ENCODE measurements around the gene ASB2.

Gene ASB2, protein sequence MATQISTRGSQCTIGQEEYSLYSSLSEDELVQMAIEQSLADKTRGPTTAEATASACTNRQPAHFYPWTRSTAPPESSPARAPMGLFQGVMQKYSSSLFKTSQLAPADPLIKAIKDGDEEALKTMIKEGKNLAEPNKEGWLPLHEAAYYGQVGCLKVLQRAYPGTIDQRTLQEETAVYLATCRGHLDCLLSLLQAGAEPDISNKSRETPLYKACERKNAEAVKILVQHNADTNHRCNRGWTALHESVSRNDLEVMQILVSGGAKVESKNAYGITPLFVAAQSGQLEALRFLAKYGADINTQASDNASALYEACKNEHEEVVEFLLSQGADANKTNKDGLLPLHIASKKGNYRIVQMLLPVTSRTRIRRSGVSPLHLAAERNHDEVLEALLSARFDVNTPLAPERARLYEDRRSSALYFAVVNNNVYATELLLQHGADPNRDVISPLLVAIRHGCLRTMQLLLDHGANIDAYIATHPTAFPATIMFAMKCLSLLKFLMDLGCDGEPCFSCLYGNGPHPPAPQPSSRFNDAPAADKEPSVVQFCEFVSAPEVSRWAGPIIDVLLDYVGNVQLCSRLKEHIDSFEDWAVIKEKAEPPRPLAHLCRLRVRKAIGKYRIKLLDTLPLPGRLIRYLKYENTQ

DNA sequence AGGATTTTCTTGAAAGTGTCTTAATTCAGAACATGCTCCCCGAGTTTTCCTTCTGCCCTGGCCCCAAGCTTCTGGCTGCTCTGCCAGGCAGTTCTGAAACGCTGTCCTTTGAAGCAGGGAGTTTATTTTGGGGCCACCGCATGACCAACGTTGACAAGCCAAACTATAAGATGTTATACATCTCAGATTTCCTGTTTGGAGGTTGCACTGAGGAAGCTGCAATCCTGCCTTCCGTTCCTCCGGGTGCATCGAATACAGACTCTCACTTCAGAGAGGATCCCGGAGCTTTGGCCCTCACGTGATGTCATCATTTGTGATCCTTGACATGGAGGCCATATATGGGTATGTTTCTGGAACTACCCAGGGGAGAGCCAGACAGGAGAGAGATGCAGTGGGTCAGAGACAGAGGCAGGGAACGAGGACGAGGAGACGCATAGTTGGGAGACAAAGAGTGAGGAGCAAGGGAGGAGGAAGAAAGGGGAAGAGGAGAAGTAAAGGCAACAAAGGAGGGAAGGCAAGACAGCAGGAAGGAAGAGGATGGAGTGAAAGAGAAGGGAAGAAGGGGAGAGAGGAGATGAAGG lies at the start of gene ASB2:
Gene ASB2, minus strand, starts transcription at position 94 of the 581 bp plus-strand sequence. CDS start 12,031 bp downstream, outside the sequence.
- DNase-seq: no peak

DNA sequence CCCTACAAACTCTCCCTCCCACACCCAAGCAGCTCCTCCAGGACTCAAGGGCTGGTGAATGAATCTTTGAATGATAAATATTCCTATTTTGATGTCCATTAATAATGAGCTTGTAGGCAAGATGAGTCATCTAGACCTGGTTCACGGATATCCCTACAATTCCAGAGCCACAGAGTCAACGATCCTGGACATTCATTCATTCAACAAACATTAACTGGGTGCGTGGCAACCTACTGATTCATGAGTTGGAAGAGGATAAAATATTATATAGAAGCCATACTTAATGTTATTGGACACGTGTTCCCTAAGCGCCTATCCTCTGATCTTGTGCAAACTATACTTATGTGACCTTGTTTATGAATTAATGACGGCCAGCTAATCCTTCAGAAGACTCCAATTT lies 49.4 kb upstream of the ASB2 start:
- no peak for DNase-seq

DNA sequence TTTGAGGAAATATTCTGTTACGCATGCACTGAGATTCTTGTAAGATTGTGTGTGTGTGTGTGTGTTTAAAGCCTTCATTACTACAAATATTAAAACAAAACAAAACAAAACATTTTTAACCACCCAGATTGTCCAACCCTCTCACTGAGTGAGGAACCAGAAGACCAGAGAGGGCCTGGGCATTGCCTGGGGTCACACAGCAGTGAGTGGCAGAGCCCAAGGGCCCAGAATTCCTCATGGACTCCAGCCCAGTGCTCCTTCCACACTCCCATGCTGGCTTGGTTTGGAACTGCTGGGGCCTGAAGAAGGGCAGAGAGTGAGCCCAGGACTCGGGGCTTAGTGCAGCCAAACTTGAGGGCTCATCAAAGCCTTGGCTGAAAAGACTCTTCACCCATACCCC lies 48.2 kb upstream of the ASB2 start:
- DNase-seq: no peak

DNA sequence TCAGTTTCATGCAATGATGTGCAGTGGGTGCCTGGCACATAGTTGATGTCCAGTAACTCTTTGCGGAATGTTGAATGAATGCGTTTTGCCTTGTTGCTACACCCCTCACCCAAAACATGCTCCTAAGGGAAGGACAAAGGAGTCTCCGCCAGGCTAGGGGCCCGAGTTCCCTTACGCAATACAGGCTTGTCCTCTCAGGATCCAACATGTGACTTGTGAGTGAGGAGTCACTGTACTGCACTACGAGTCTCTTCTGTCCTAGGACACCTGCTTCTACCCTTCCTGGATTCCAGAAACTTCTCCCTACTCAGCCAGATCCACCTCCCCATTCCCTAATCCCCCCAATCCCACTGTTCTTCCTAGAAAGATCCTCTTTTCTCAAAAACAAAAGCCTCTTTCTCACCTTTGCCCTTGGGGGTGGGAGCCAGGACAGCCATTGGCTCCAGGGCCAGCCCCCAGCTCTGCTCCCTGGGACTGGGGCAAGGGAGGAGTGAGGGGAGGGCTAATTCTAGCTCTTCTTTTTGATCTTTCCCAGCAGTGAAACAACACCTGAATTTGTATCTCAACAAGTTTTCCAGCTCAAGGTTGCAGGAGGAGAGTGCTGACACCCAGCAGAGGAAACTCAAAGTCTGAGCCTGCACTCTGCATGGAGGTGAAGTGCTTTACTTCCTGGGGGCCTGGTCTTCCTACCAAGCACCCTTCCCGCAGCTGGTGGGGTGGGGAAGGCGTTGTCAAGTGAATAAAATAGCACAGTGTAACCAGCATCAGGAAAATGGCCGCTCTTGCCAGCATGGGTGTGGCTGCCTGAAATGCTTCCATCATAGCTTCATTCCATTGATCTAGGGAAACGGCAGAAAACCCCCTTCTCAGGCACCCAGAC lies 46.4 kb upstream of the ASB2 start:
- no peak for DNase-seq

DNA sequence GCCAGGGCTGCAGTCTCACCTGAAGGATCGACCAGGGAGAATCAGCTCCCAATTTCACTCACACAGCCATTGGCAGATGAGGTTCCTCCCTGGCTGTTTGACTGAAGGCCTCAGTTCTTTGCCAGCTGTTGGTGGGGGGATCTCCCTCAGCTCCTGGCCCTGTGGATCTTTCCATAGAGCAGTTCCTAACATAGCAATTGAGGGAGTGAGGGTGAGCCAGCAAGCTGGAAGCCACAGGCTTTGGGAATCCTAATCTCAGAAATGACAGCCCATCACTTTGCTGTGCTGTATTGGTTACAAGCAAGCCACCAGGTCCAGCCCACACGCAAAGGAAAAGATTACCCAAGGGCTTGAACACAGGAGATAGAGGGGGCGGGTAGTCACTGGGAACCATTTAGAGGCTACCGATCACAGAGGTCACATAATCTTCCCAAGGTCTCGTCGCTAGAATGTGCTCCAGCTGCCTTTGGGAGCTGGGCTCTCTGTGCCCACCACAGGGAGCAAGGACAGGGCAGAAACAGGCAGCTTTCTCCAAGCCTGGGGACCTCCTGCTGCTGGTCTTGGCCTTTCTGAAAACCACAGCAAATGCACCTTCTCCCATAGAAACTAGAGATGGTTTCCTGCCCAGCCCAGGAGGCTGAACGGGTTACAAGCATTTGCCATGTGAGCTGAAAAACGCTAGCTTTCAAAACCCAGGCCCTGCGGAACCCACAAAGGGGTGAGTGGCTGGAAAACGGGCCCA lies 45.2 kb upstream of the ASB2 start:
- DNase-seq: peak; percentile 27

DNA sequence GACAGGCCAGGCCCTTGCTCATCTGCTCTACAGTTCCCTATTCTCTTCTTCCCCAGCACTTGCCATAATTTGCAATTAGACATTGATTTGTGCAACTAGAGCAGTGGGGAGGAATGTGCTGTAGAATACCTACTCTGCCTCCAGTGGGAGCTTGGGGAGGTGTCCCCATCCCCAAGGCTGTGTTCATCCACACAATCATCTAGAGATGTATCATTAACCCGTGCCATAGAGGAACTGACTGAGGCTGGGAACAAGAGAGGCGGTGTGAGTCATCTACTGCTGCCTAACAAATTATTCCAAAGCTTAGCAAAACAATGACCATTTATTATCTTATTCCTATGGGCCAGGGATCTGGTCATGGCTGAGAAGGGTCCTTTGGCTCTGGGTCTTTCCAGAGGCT lies 44.6 kb upstream of the ASB2 start:
- no peak for DNase-seq

DNA sequence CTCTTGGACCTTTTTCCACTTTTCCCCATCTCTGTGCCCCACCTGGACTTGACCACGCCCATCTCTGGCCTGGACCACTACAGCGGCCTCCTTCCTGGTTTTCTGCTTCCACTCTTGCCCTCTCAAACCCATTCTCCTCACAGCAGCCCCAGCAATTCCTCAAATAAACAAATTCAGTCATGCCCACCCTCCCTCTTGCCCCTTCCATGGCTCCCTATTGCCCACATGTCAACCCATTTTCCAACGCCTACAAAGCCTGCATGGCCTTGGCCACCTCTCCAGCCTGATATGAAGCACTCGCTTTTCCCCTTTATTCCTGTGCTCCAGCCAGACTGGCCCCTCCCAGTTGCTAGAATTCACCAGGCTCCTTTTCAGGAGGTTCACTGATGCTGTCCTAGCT lies 43.9 kb upstream of the ASB2 start:
- no peak for DNase-seq

DNA sequence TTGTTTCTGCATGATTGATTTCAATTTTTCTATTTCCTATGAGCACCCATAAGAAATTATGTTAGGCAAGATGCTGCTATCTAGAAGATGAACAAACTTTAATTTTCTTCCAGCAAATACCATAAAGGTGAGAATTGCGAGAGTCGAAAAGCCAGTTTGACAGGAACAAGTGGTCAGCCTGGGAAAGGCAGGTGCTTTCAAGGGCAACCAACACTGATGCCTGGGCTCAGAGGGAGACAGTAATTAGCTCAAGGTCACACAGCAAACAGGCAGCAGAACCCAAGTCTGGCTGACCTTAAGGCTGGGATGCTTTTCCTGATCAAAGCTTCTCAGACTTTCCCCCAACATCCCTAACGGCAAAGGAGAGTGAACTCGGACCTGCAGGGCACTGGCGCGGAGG lies 43.0 kb upstream of the ASB2 start:
- no peak for DNase-seq

DNA sequence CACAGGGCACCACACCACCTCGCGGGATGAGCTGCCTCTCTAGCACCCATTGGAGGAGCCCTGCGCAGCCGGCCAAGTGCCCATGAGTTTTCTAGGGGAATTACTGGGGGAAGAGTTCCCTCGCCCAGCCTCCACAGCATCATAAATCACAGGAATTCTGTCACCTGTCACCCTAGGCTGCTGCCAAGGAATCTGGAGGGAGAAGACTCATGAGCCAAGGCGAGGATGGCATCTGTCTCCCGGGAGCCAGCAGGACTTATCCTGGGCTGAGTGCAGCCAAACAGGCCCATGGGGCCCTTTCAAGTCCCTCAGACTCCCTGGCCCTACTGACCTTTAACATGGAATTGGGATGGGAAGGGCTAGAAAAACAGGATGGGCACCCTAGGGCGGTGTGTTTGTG lies 41.9 kb upstream of the ASB2 start:
- DNase-seq: no peak

DNA sequence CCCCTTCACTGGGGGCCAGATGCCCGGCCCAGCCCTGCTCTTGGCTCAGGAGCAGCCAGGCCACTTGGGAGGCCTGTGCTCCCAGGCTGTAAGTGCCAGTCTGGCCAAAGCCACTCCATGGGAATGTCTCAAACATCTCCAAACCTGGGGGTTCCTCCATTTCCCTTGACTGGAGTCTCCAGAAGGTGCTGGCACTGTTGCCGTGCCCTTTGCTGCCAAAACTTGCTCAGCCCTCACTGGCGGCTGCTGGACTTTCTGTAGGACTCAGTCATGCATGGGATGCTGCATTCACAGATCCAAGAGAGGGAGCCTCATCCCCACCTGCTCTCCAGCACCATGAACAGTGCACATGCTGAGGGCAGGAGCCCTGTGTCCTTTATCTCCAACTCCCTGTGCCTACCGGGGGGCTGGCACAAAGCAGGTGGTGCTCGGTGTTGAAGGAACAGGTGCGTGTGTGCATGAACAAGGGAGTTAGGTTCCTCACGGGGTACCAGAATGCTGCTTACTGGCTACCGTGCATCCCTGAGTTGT lies 40.1 kb upstream of the ASB2 start:
- DNase-seq: no peak

DNA sequence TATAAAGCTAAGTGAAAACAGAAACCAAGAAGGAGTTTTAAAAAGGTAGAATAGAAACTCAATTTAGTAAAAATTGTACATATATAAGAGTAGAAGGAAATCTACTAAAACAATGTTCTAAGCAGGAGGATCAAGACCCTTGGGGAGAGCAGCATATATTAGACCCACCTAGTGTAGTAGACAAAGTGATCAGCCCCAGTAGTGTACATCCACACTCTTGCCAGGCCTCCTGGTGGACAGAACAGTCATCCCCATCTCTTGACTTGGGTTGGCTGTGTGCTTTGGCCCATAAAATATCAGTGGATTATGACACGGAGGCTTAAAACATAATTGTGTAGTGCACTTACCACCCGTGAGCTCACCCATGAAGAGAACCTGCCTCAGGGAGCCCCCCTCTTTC lies 38.9 kb upstream of the ASB2 start:
- DNase-seq: no peak

DNA sequence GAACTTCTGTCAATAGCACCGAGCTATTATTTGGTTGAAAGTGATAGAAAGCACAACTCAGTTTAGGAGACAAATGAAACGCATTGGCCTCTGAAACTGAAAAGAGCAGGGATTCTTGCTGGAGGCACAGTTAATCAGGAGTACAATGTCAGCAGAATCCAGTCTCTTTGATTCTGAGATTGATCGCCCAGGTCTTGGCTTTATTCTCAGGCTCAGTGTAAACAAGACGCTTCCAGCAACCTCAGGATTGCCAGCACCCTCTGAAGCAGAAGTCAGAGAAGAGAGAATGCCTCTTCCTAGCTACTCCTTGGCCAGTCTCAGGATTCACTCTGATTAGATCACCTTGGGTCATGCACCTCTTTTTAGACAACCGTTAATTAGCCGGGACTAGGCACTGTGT lies 38.0 kb upstream of the ASB2 start:
- DNase-seq: no peak

DNA sequence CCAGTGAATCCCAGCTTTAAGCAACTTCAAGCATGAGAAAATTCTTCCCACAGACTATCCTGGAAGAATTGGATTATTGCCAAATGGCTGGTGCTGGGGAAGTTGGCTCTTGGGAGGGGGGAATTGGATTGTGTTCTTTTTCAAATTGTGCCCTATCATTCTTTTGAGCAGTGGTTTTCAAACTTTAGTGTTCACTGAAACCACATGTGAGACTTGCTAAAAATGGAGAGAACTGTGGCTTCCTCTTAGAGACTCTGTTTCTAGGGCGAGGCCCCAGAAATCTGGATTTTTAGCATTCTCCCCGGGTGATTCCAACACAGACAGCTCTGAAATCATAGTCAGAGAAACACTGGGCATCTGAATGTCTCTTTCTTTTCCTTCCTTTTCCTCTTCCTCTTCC lies 35.4 kb upstream of the ASB2 start:
- DNase-seq: no peak

DNA sequence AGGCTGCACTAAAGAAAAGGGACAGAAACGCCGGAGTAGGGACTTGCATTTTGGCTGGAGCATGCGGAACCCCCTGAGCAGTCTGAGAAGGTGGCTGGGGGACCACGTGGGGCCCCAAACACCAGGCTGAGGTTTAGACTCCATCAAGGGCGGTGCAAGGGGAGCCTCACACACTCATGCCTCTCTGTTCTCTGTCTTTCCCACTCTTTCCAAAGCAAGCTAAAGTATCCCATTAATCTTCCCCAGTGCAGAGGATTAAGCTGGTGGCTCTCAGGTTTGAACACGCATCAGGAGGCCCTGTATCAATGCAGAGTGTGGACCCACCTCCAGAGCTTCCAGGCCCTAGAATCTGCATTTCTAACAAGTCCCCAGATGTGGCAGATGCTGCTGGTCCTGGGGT lies 34.3 kb upstream of the ASB2 start:
- no peak for DNase-seq

DNA sequence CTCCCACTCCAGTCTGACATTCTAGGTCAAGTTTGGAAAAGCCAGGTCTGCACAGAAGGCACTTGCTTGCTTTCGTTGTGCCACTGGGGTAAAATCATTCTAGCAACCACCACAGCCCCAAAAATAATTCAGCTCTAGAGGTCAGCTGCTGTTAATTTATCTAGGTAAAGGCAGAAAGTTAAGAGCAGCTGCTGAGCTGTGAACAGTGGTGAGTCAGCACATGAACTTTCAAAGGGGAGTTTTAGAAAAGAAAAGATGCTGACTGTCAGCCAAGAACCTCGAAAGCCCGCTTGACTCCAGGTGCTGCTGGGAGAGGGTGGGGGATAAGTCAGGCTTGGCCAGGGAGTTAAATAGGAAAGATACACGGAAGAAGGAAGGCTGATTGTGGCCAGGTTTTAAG lies 33.4 kb upstream of the ASB2 start:
- no peak for DNase-seq

DNA sequence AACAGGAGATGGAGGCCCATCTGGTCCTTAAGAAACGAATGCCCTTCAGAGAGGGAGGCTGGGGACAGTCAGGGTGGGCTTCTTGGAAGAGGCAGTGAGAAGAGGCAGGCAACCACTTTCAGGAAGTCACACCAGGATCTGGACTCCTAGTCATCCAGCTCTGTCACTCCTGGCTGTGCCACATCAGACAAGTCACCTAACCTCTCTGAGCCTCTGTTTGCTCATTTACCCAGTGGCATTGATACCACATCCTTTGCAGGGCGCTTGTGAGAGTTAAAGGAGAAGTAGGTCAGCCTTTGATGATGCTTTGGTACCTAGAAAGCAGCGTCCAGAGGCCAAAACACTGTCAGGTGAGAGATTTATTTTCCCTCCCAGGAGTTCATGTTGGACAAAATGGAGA lies 31.9 kb upstream of the ASB2 start:
- no peak for DNase-seq

DNA sequence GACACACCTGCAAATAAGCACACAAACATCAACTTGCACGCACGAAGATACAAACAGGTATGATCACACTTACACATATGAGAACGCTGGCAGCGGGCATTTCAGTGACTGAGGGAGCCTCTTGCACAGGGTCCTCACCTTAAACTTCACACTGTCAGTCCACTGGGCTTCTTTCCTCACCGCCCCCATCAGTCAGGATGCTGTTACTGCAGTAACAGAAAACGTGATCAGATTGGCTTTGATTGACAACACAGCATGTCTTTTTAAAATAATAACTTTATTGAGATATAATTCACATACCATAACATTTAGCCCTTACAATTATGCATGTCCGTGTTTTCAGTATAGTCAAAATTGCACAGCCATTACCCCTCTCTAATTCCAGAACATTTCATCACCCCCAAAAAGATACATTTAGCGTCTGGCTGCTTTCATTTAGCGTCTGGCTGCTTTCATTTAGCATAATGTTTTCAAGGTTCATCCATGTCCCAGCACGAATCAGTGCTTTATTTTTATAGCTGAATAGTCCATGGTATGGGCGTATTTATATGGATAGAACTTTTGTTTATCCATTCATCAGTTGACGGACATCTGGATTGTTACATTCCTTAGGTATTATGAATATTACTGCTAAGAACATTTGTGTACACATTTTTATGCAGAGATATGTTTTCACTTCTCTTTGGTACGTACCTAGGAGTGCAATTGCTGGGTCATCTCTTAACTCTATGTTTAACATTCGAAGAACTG lies 29.1 kb upstream of the ASB2 start:
- DNase-seq: no peak

DNA sequence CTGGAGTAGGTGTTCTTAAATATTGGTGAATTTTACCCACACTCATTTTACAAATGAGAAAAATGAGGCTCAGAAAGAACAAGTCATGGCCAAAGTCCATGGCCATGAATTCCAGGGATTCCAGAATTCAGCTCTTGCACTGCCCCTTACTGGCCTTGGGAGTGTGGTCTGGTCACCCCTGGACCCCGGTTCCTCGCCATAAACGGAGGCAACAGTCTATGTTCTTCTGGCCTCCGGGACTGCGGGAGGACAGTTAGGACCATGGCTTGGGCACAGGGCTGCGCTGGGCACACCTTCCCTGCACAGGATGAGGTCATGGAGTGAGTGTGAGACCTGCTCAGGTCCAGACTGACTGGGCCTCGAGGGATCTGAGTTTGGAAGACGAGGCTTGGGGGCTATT lies 27.6 kb upstream of the ASB2 start:
- DNase-seq: no peak

DNA sequence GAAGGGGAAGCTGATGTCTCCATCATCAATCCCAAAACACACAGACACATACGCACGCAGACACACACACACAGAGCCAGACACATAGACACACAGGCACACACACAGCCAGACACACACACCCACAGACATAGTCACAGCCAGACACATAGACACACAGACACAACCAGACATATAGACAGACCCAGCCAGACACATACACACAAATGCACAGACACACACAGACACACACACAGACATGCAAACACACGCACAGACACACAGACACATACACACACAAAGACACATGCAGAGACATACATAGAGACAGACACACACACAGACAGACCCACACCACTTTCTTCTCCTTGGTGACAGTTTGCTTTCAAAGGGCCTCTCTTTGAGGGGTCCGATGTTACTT lies 27.0 kb upstream of the ASB2 start:
- DNase-seq: no peak

DNA sequence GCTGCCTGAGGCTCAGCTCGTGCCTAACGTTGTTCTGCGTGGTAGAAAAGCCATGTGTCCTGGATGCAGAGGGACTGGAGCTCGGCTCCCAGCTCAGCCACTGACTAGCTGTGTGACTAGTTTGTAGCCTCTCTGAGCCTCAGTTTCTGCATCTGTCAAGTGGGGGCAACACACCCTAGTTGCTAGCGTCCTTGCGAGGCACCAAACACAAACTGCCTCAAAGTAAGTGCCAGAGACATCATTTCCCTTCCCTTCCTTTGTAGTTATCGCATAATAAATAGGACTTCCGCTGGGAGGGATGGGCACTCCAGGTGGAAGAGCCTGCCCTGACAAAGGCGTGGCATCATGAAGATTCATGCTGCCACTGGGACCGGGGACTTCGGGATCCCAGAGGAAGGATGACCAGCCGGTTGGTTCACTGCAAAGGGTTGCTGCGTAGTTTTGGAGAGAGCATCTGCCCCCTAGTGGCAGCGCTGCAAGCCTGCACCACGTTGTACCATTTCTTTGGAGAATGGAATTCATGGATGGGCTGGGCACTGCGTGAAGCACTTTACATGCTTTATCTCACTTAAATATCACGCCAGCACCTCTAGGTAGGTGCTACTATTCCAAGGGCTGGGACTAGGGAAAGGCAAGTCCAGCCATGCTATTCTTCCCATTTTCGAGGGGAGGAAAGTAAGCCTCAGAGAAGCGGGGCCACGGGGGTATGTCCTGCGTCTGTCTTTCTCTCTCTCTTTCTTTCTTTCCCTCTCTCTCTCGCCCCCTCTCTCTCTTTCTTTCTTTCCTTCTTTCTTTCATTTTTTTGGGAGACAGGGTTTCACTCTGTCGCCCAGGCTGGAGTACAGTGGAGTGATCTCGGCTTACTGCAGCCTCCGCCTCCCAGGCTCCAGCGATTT lies 25.4 kb upstream of the ASB2 start:
- peak; percentile 61 for DNase-seq

DNA sequence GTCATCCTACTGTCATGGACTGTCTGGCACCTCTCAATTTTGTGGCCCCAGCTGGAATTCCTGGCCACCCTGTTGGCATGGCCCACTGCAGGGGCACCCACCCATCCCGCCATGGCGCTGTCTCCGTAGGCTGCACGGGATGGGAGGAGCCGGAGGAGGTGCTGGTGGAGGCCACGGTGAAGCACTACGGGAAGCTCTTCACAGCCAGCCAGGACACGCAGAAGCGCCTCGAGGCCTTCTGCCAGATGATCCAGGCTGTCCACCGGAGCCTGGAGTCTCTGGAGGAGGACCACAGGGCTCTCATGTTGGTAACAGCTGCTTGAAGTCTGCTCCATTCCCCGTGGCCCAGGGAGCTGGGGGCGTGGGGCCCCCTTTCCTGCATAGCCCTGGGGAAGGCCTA lies 24.6 kb upstream of the ASB2 start:
- DNase-seq: no peak

All from left hindlimb (tissue), 1 donor.